IPS-NIHi7 (cell line): ENCODE results near the gene ARHGEF25.
"Not testable (repeated sequence)": the region's sequence is repeated elsewhere in the genome, so short reads cannot be mapped to it uniquely, and the experiment has no call there.

Experiments used
- DNase-seq: peaks from one replicate; pipeline ENCODE4 v3.0.0; 2012; ENCODE audit warnings: mixed read lengths; ENCODE audit errors: extremely low spot score

The ARHGEF25 gene

DNA sequence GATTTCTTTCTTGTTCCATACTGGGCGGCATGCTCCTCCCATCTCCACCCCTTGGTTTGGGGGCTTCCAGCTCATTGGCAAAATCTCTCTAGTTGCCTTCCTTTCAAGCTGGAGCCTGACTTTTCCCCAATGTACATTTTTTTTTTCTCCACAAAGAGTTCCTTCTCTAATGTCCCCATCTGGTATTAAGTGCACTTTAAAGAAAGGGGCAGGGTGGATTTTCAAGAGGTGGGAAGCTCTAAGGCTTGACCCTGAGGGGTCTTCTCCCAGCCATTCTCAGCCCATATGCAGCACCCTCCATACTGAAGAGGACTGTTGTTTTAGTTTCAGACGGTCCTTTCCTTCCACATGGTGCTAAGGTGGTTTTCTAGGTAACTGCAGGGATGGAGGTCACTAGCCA is 26.1 kb upstream of the ARHGEF25 start:
- DNase-seq = no peak

DNA sequence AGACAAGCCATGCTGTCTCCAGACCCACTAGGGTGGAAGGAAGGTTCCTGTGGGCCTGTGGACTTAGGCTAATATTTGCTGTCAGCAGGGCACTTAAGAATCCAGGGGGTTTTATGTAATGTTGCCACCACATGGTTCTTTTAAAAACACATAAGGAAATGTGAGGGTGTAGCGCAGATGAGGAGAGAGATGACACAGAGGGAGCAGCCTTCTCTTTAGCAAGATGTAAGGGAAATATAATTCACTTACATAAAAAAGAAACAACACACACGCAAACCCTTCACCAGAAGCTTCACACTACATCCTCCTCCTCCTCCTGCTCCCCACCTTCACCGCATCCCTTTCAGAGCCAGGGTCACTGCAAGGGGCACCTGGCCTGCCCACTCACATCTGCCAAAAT is 25.1 kb upstream of the ARHGEF25 start:
- no peak for DNase-seq

- DNase-seq = no peak
Observed at GRCh38 chr12:57586832-57587429, 24.3 kb upstream of the ARHGEF25 start.

DNA sequence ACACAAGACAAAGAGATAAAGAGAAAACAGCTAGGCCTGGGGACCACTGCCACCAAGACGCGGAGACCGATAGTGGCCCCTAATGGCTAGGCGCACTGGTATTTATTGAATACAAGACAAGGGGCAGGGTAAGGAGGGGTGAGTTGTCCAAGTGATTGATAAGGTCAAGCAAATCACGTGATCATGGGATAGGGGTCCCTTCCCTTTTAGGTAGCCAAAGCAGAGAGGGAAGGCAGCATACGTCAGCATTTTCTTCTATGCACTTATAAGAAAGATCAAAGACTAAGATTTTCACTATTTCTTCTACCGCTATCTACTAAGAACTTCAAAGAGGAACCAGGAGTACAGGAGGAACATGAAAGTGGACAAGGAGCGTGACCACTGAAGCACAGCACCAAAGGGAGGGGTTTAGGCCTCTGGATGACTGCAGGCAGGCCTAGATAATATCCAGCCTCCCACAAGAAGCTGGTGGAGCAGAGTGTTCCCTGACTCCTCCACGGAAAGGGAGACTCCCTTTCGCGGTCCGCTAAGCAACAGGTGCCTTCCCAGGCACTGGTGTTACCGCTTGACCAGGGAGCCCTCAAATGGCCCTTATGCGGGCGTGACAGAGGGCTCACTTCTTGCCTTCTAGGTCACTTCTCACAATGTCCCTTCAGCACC is 22.2 kb upstream of the ARHGEF25 start:
- not testable (repeated sequence) for DNase-seq

GRCh38 chr12:57590479-57590863 is 20.8 kb upstream of the ARHGEF25 start:
- DNase-seq = no peak

DNA sequence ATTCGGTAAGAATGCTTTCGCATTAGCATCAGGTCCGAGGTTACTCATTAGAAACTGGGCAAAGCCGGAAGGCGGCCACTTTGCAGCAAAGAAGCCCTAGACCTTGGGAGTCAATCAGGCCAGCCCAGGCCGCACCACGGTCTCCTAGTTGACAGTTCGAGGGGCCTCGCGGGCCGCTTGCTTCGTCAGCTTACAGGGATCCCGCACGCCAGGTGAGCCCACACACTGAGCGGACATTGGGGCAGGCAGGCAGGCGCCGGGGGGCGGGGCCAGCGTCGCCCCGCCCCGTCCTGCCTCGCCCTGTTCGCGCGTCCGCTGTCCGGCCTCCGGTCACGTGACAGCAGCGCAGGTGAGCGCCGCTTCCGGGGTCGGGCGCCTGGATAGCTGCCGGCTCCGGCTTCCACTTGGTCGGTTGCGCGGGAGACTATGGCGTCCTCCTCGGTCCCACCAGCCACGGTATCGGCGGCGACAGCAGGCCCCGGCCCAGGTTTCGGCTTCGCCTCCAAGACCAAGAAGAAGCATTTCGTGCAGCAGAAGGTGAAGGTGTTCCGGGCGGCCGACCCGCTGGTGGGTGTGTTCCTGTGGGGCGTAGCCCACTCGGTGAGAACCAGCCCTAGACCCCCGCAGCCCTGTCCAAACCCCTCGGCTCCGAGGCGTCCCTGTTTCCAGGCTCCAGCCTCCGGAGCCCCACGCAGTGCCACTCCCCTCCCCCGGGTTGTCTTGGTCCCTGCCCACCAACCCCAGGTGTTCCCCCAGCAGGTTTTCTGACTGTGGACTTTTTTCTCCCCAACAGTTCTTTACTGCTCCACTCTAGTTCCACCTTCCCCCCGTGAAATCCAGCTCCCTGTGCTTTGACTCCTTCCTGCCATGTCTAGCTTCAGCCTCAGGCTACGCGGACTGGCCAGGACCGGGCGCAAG is 20.1 kb upstream of the ARHGEF25 start, which contains the start of gene PIP4K2C:
Gene PIP4K2C (plus strand): TSS at position 329 of the 918 bp plus-strand sequence. CDS start 98 bp downstream, at position 427.
- peak; percentile 98 for DNase-seq

GRCh38 chr12:57591782-57592325 is 19.4 kb upstream of the ARHGEF25 start:
- no peak for DNase-seq

DNA sequence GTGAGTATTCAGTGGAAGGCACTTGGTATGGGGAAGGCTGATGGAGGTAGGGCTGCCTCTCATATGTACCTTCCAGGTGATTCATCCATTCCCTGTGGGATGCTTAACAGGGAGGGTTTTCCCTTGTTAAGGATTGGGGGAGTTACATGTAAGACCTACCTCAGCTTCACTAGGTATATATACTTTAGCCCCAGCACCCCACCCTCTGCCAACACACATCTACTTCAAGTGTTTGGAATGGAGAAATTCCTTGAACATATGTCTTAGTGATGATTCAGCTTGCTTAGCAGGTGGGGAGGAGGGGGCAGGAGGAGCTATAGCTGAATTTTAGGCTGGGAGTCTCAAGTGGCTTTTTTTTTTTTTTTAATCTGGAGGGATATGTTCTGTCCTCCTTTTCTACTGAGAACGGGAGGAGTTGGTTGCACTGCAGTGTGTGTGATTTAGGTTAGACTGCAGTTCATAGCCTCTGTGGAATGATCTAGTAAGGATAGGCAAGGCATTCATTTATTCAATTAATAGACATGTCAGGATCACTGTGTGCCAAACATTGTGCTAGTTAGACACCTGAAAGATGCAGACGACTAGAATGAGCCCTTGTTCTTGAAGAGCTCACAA is 18.6 kb upstream of the ARHGEF25 start:
- no peak for DNase-seq

DNA sequence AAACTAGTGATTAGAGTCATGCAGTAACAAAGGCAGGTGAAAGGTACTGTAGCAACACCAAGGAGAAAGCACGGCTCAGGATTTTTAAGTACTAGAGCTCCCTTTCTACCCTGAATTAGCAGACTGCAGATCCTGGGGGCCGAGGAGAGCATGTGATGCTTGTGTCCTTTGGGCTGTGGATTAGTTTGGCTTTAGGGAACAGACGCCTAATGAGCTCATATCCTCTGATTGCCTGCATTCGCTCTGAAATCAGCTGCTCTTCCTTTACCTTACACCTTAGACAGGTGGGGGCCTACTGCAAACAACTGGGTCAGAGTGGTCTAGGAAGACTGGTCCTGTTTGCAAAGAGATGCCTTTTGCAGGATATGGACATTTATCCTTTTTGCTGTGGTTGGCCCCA is 18.0 kb upstream of the ARHGEF25 start:
- DNase-seq = no peak

DNA sequence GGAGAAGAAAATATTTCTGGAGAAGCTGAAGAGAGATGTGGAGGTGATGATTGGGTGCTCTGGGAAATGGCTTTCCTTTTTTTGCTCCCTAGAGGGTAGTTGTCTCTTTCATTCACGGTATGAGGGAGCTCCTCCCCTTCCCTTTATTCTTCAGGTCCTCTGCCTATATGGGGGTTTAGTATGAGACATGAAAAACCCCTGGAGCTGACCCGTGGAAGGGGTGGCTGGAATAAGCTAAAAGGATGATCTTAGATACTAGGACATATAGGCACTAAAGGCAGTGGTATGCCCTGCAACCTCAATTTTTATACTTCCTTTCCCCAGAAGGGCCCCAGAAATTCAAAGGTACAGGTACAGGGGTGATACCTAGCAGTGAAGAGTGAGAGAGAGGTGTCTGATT is 10.8 kb upstream of the ARHGEF25 start:
- DNase-seq = no peak

GRCh38 chr12:57602544-57602943 is 8.7 kb upstream of the ARHGEF25 start:
- no peak for DNase-seq

DNA sequence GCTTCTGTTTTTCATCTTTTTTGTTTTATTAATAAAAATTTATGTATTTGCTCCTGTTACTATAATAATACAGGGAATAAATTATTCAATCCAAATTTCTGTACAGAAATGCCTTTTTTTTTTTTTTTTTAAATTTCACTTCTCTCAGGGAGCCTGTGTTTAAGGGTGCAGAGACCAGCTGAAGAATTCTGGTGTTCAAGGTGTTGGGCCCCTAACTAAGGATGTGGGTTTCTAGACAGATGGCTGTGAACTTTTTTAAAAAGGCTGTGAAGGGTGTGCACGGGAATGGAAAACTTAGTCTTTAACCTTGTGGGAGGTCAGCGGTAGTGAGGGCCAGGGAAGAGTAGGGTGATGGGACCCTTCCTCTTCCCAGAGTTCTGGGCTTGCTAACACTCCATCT is 7.9 kb upstream of the ARHGEF25 start:
- no peak for DNase-seq

DNA sequence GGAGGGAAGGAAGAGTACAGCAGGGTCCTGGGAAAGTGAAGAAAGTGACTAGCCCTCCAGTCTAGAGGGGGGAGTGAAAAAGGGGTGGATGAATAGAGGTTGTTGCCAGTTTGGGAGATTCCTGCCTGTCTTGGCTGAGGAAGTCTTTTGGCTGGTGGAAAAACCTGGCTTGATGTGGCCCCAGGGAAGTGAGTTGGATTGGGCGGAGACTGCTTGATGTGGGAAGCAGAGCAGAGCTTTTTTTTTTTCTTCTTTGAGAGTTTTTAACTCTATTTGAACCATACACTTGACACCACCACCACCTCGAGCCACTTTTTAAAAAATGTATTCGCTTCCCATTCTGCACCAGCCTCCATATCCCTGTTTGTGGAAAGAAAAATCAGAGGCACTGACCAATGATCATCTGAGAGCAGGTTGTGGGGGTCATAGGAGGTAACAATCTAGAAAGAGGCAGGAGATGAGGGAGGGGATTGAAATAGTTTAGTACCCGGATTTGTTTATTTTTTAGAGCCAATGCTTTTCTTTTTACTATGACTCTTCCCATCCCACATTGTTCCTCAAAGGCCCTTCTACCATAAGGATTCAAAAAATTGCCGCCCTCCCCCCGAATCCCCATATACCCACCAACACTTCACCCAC is 7.3 kb upstream of the ARHGEF25 start:
- peak; percentile 46 for DNase-seq

- peak; percentile 64 for DNase-seq
Observed at GRCh38 chr12:57604454-57604991, 6.7 kb upstream of the ARHGEF25 start, which contains the start of gene DTX3. DTX3 (plus strand) TSS chr12:57604824; CDS start chr12:57606518, 1,694 bp downstream.

- peak; percentile 38 for DNase-seq
Observed at GRCh38 chr12:57604992-57605810, 6.0 kb upstream of the ARHGEF25 start.

- DNase-seq = no peak
Observed at GRCh38 chr12:57605811-57606311, 5.4 kb upstream of the ARHGEF25 start.

DNA sequence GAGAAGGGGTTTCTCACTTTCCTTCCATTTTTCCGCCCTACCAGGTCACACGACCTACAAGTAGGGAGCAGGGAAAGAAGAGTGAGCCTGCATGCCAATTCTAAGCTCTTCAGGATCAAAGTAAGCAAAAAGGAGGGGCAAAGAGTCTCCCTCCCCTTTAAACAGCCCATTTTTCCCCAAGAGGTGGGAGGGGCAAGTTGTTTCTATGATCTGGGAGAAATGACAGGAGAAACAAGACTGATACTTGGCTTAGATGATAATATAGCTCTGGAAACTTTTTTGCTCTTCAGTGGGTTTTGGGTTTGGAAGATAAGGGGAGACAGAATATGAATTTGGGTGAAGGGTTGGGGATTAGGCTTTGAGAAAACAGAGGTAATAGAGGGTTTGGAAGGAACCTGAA is 4.8 kb upstream of the ARHGEF25 start:
- no peak for DNase-seq

GRCh38 chr12:57606821-57607220 is 4.4 kb upstream of the ARHGEF25 start:
- no peak for DNase-seq

- no peak for DNase-seq
Observed at GRCh38 chr12:57607958-57608663, 3.1 kb upstream of the ARHGEF25 start.
